Colon (tissue), 2 donors: ENCODE results near the gene CD74.
"Not testable (repeated sequence)": the region's sequence is repeated elsewhere in the genome, so short reads cannot be mapped to it uniquely, and the experiment has no call there.

ENCODE experiments used
- FAIRE-seq: peaks from 2 replicates; lab custom pipeline; 2012; peaks lifted over from hg19 to GRCh38; lab: Jason Lieb, UNC
- donor health status: control.
- donor health status: control.

CD74 gene

GRCh38 chr5:150441813-150442698 lies 29.3 kb upstream of the CD74 start:
- FAIRE-seq, result no peak

GRCh38 chr5:150440948-150441812 lies 28.5 kb upstream of the CD74 start:
- FAIRE-seq, result no peak

GRCh38 chr5:150438873-150439546 lies 26.3 kb upstream of the CD74 start:
- no peak for FAIRE-seq

DNA sequence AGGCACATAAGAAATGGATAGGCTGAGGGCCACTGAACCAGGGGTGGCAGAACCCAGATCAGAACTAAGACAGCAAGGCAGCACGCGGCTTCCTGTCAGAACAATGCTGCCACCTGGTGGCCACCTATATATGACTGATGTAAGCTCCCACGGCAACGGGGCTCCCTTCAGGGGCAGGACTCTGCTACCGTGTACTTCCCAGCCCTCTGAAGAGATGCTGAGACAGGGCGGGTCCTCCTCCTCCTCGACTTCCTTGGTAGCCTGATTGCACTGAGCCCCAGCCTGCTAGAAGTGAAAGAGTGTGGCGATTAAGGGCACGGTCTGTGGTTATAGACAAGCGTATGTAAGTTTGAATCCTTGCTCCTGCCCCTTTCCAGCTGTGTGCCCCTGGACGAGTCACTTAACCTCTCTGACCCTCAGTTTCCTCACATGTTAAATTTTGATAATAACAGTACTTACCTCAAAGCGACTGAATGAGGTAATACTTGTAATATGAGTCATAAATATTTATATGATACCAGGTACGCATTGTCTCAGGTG lies 23.5 kb upstream of the CD74 start:
- no peak for FAIRE-seq

DNA sequence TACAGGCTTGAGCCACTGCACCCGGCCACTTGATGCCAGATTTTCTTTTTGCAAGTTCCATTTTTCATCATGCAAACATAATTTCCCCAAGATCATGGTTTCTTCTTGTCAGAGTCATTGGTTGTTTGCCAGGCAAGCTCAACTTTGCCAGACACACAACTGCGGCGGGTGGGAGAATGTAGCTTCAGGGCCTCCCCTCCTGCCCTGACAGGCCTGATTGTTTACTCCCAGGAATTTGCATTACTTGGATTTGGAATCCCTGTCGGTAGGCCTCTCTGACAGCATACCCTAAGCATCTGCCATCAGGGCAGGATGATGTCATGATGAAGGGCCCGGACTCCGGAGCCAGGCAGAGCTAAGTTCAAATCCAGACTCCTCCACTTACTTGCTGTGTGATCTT lies 21.8 kb upstream of the CD74 start:
- FAIRE-seq, result no peak

DNA sequence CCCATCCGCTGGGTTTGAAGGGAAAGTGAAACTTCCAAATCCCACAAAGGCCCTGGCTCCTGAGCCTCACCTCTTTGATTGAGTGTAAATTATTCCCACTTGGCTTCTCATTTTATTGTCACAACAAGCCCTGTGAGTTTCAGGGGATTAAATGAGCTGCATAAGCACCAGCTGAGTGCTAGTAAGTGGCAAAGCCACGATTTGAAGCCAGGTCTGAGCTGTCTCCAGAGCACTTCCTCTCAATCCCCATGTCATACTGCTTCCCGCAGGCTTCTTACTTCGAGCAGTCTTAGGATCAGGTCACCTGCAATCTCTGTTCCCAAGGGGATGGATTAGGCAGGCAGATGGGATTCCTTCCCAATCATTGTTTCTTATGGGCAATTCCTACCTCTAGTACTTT lies 18.9 kb upstream of the CD74 start:
- no peak for FAIRE-seq

DNA sequence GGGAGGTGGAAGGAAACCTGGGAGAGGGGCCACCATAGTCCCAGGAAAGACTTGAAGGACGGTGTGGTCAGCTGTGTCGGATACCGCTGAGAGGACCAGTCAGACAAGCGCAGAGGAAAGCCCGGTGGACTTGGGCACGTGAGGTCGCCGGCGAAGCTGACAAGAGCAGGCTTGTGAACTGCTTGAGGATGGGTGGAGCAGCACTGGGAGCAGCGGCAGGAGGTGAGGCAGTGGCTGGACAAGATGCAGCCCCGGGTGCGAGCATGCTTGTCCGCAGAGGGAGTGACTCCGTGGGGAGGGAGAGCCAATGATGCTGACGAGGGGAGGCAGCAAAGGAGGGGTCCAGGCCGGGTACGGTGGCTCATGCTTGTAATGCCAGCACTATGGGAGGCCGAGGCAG lies 18.3 kb upstream of the CD74 start:
- FAIRE-seq, result no peak

- no peak for FAIRE-seq
Observed at GRCh38 chr5:150429410-150429873, 16.7 kb upstream of the CD74 start.

GRCh38 chr5:150428978-150429377 lies 16.3 kb upstream of the CD74 start:
- no peak for FAIRE-seq

DNA sequence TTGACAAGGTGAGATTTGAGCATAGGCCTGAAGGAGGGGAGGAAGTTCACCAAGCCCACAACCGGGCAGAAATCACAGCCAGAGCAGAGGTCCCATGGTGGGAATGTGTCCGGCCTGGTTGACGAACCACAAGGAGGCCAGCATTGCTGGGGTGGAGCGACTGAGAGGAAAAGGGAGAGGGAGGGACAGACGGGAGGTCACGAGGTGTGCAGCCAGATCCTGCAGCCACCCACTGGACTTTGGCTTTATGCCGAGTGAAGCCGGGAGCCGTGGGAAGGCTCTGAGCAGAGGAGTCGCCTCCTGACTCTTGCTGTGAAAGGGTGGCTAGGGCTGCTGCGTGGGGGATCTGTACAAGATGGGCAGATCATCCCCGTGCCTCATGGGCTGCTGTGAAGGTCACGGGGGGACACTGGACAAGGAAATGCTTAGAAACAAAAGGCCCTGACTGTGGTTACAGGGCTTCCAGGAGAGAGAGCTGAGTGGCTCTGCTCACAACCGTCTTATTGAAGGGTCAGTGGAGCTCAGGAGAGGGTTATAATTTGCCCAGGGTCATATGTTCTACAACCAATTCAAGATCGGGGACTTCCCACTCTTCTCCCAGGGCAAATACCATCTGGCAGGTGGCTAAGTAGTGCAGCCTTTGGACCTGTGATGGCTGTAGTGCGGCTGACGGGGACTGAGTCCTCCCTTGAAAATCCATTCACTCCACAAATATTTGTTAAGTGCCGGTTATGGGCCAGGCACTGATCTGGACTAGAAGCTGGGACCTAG lies 15.6 kb upstream of the CD74 start:
- FAIRE-seq, result no peak

GRCh38 chr5:150426165-150426564 lies 13.5 kb upstream of the CD74 start:
- not testable (repeated sequence) for FAIRE-seq

DNA sequence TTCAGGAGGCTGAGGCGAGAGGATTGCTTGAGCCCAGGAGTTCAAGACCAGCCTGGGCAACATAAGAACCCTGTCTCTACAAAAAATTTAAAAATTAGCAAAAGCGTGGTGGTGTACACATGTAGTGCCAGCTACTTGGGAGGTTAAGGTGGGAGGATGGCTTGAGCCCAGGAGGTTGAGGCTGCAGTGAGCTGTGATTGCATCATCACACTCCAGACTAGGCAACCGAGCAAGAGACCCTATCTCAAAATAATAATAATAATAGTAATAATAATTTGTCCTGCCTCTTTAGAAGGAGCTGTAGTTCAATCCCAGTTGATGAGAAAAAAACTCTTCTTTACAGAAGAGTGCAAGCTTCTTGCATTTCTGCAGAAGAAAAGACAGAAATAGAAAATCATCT lies 10.0 kb upstream of the CD74 start:
- FAIRE-seq, result no peak

GRCh38 chr5:150422075-150422474 lies 9.4 kb upstream of the CD74 start:
- FAIRE-seq, result no peak

DNA sequence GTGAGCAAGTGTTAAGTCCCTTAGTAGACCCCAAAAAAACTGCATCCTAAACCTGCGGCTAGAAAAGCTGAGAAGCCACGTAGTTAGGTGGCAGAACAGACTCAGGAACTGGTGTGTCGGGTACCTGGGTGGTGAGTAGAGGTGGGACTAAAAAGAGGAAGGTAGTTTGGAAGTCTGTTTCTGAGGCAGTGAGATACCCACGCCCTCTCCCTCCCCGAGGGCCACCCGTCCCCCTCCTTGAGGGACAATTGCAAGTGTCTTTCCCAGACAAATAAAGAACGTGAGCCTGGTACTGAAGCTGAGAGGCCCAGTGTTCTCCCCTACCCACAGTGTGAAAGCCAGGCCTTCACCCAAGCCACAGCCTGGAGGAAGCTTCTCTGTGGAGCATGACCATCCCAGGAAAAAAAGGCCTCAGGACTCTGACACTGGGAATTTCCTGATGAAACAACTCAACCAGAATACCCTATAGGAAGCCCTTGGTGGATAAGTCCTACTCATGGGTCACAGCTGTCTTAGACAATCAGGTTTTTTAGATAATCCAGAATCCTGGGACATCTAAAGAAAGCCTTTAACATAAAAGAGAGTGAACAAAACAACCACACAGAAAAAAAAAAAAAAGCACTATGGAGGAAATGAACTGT lies 7.0 kb upstream of the CD74 start:
- FAIRE-seq, result no peak

GRCh38 chr5:150413902-150414790 lies 1.4 kb upstream of the CD74 start:
- FAIRE-seq, result not testable (repeated sequence)

DNA sequence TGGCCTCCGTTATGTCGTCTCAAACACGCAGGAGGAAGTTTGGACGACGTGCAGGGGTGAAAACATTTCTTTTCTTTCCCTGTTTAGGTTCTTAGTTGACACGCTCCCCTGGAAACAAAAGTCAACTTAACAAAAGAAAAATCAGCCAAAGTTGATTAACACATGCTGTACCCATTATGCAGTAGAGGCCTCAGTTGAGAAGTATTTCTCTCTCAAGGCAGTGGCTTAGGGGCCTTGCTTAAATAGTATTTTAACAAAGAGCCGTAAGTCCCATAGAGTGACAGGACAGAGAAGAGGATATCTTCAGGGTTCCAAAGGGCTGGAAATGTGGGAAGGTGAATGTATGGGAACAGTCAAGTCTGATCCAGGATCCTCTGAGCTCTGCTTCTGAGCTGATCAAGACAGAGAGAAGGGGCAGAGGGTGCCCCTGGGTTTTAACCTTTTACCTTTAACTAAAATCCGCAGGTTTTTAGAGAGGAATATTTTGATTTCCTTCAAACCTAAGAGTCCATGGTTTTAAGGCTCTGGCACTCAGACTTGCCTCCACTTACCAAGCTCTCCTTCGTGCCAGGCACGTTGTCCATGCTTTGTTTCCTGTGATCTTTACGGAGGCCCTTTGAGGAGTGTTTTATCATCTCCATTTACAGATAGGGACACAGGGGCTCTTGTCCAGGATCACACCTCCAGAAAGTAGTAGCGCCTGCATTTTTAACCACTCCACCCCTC lies 629 bp upstream of the CD74 start:
- FAIRE-seq, result no peak

- FAIRE-seq, result no peak
Observed at GRCh38 chr5:150411245-150411979, 1.3 kb downstream of the CD74 start.

- FAIRE-seq, result peak; percentile 21
Observed at GRCh38 chr5:150410524-150411244, 2.0 kb downstream of the CD74 start.
